HepG2 (cell line): Measurements from ENCODE around the gene THRSP. TPM values are rescaled to one million over a fixed set of nuclear protein-coding genes. Genes with fewer than 3 reads are reported as not detected.

ENCODE experiments used
- ASH2L ChIP-seq: fragments of 300-600, 200-600 bp; sonication (generic); IDR thresholded peaks from 2 replicates; pipeline ENCODE4 v1.7.0; 2017; ENCODE audit warnings: low read depth, mild to moderate bottlenecking, moderate library complexity, mixed read lengths, low read length; ENCODE audit not compliant: insufficient read length
- ATF1 ChIP-seq: IDR thresholded peaks from 2 replicates; pipeline ENCODE4 v1.6.1; 2016; ENCODE audit warnings: mild to moderate bottlenecking, control low read depth
- DNMT1 ChIP-seq: sonication (generic); formaldehyde crosslinking; IDR thresholded peaks from 2 replicates; pipeline ENCODE4 v1.5.1; 2020; ENCODE audit warnings: mild to moderate bottlenecking, missing genetic modification reagents
- FOSL2 ChIP-seq: sonication (generic); formaldehyde crosslinking; IDR thresholded peaks from 2 replicates; pipeline ENCODE4 v1.4.0; 2020; ENCODE audit warnings: missing genetic modification reagents
- GFI1 ChIP-seq: sonication (generic); formaldehyde crosslinking; IDR thresholded peaks from 2 replicates; pipeline ENCODE4 v1.5.0; 2020; ENCODE audit warnings: missing genetic modification reagents, mild to moderate bottlenecking, borderline replicate concordance
- HMG20A ChIP-seq: IDR thresholded peaks from 2 replicates; pipeline ENCODE4 v1.6.1; 2016; ENCODE audit warnings: borderline replicate concordance
- NFYC ChIP-seq: IDR thresholded peaks from 2 replicates; pipeline ENCODE4 v1.6.1; 2016; ENCODE audit warnings: missing genetic modification reagents, missing compliant biosample characterization
- RAD51 ChIP-seq: fragments of 450-650 bp; IDR thresholded peaks from 2 replicates; pipeline ENCODE4 v1.6.1; 2016; ENCODE audit warnings: borderline replicate concordance
- SAP130 ChIP-seq: IDR thresholded peaks from 2 replicates; pipeline ENCODE4 v1.6.1; 2016; ENCODE audit warnings: low read depth
- SMAD9 ChIP-seq: sonication (generic); formaldehyde crosslinking; IDR thresholded peaks from 2 replicates; pipeline ENCODE4 v1.5.1; 2020; ENCODE audit warnings: mild to moderate bottlenecking, missing genetic modification reagents
- SMARCE1 ChIP-seq: fragments of 450-650 bp; IDR thresholded peaks from 2 replicates; pipeline ENCODE4 v1.6.1; 2017; ENCODE audit warnings: borderline replicate concordance
- THYN1 ChIP-seq: sonication (generic); formaldehyde crosslinking; IDR thresholded peaks from 2 replicates; pipeline ENCODE4 v1.8.1; 2023; ENCODE audit warnings: low read depth, mild to moderate bottlenecking, moderate library complexity, missing genetic modification reagents, borderline replicate concordance
- ZBTB7A ChIP-seq: sonication (generic); formaldehyde crosslinking; IDR thresholded peaks from 2 replicates; pipeline ENCODE4 v1.8.0; 2022; ENCODE audit warnings: mild to moderate bottlenecking, missing genetic modification reagents
- ZGPAT ChIP-seq: IDR thresholded peaks from 2 replicates; pipeline ENCODE4 v1.6.1; 2016; ENCODE audit warnings: mild to moderate bottlenecking
- ZNF205 ChIP-seq: IDR thresholded peaks from 2 replicates; pipeline ENCODE4 v1.6.1; 2018; ENCODE audit warnings: missing biosample characterization, missing genetic modification reagents
- ZNF333 ChIP-seq: sonication (generic); formaldehyde crosslinking; IDR thresholded peaks from 2 replicates; pipeline ENCODE4 v1.4.0; 2020; ENCODE audit warnings: mild to moderate bottlenecking, missing genetic modification reagents, borderline replicate concordance
- ZNF775 ChIP-seq: sonication (generic); formaldehyde crosslinking; IDR thresholded peaks from 2 replicates; pipeline ENCODE4 v1.4.0; 2020; ENCODE audit warnings: missing genetic modification reagents, mild to moderate bottlenecking, moderate library complexity, borderline replicate concordance
- ZNF800 ChIP-seq: sonication (generic); formaldehyde crosslinking; IDR thresholded peaks from 2 replicates; pipeline ENCODE4 v1.4.0; 2020; ENCODE audit warnings: missing genetic modification reagents
- polyA plus RNA-seq, 8 experiments: library from polyadenylated mRNA; depleted of rRNA in 3 of 8; stranded (reverse) in 7 of 8; unstranded in 1 of 8; fragments of >200 nt; fragmentation: Illumina TruSeq in 4 of 8; extraction: Trizol in 4 of 8; gene quantifications; 2 replicates each; pipeline versions ENCODE4 v1.2.1 to v1.2.3, GENCODE V29; 2011 to 2016; ENCODE audit warnings: low read depth in 4 of 8, missing spikeins in 1 of 8, mixed read lengths in 1 of 8; ENCODE audit not compliant: insufficient read depth in 1 of 8
- total RNA-seq, 5 experiments: library from RNA; depleted of rRNA; stranded (reverse); fragments of >200 nt; fragmentation: Illumina TruSeq; extraction: Trizol; gene quantifications; 2 replicates each; pipeline ENCODE4 v1.2.3, GENCODE V29; 2016; ENCODE audit warnings: low read depth in 1 of 5
- TF ChIP-seq, protein P1 (sequence below): sonication (generic); formaldehyde crosslinking; IDR thresholded peaks from 2 replicates; pipeline ENCODE4 v1.4.0; 2020; ENCODE audit warnings: missing genetic modification reagents
- TF ChIP-seq, protein P2 (sequence below): sonication (generic); formaldehyde crosslinking; IDR thresholded peaks from 2 replicates; pipeline ENCODE4 v1.8.0; 2022; ENCODE audit warnings: low read depth, missing genetic modification reagents
- TF ChIP-seq, protein P3 (sequence below): sonication (generic); formaldehyde crosslinking; IDR thresholded peaks from 2 replicates; pipeline ENCODE4 v1.4.0; 2020; ENCODE audit warnings: missing genetic modification reagents, borderline replicate concordance

THRSP gene
- total and polyA plus RNA-seq, 2 of the 13 experiments (the other 11 are each of a cell fraction or from before 2014, with no cell fraction given): 0.13 to 0.58 TPM

- TF ChIP-seq RAD51 (no peak), THYN1 (CRISPR knock-in tag) (no peak), ASH2L (no peak), ATF1 (CRISPR knock-in tag) (no peak), SMAD9 (no peak), FOSL2 (CRISPR knock-in tag) (peak; percentile 83), ZBTB7A (CRISPR knock-in tag) (no peak), HMG20A (CRISPR knock-in tag) (no peak), SMARCE1 (no peak), ZGPAT (CRISPR knock-in tag) (no peak), ZNF775 (CRISPR knock-in tag) (no peak), ZNF333 (CRISPR knock-in tag) (no peak), NFYC (CRISPR knock-in tag) (no peak), ZNF205 (no peak), SAP130 (peak; percentile 28; the same call in 1 of the 2 replicates), DNMT1 (no peak), GFI1 (CRISPR knock-in tag) (no peak), ZNF800 (CRISPR knock-in tag) (no peak)
- TF ChIP-seq, protein P1, sequence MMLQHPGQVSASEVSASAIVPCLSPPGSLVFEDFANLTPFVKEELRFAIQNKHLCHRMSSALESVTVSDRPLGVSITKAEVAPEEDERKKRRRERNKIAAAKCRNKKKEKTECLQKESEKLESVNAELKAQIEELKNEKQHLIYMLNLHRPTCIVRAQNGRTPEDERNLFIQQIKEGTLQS (CRISPR knock-in tag): 0 out of 2 replicates have a peak, but pooled peaks have one; percentile 31
- TF ChIP-seq, protein P2, sequence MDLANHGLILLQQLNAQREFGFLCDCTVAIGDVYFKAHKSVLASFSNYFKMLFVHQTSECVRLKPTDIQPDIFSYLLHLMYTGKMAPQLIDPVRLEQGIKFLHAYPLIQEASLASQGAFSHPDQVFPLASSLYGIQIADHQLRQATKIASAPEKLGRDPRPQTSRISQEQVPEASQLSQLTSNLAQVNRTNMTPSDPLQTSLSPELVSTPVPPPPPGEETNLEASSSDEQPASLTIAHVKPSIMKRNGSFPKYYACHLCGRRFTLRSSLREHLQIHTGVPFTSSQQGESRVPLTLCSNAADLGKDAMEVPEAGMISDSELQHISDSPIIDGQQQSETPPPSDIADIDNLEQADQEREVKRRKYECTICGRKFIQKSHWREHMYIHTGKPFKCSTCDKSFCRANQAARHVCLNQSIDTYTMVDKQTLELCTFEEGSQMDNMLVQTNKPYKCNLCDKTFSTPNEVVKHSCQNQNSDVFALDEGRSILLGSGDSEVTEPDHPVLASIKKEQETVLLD (CRISPR knock-in tag): no peak
- TF ChIP-seq, protein P3, sequence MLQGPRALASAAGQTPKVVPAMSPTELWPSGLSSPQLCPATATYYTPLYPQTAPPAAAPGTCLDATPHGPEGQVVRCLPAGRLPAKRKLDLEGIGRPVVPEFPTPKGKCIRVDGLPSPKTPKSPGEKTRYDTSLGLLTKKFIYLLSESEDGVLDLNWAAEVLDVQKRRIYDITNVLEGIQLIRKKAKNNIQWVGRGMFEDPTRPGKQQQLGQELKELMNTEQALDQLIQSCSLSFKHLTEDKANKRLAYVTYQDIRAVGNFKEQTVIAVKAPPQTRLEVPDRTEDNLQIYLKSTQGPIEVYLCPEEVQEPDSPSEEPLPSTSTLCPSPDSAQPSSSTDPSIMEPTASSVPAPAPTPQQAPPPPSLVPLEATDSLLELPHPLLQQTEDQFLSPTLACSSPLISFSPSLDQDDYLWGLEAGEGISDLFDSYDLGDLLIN: no peak
Measured at GRCh38 chr11:78034623-78035022, 29.0 kb upstream of the THRSP start (continued).
